ENCODE data around the gene SCOC. TPM values are rescaled to one million over a fixed set of nuclear protein-coding genes. Genes with fewer than 3 reads are reported as not detected.

The SCOC gene
- total and polyA plus RNA-seq, 2 of the 4 experiments (the other 2 are of a cell fraction) = 12.9 to 33.2 TPM

- Histone ChIP-seq H3K23ac (ENCODE audit: low read depth, low read length) (no peak overlapping the region), H3K18ac (ENCODE audit: low read depth, low read length) (no peak overlapping the region), H3K56ac (ENCODE audit: extremely low read depth, insufficient read depth, low read length) (no peak overlapping the region), H3K9me3 (ENCODE audit: control insufficient read depth, insufficient read depth, low read length) (no peaks in the 10 kb centered on the region), H2BK15ac (ENCODE audit: low read depth, low read length) (no peak overlapping the region), H2BK5ac (ENCODE audit: low read depth, low read length, poor library complexity, severe bottlenecking) (no peak overlapping the region), H3K27me3 (ENCODE audit: control insufficient read depth, insufficient read depth, low read length) (peaks cover 4% of the 10 kb centered on the region), H4K91ac (ENCODE audit: insufficient read depth, low read depth, low read length) (no peak overlapping the region), H3K4me3 (ENCODE audit: insufficient read depth, low read depth, low read length) (no peak overlapping the region), H3K4ac (ENCODE audit: low read depth, low read length) (no peak overlapping the region), H3K14ac (replicated peaks; ENCODE audit: low read depth, low read length) (no peak overlapping the region), H3K36me3 (ENCODE audit: control insufficient read depth, insufficient read depth, low read length) (no peaks in the 10 kb centered on the region), H3K4me1 (ENCODE audit: control insufficient read depth, insufficient read depth, low read length) (no peaks in the 10 kb centered on the region), H3K9ac (ENCODE audit: low read depth, low read length) (no peak overlapping the region), H2AK5ac (ENCODE audit: low read depth, low read length) (no peak overlapping the region), H3K79me1 (ENCODE audit: low read depth in 1 of 2, low read length in 2 of 2) (no peaks in the 10 kb centered on the region), H4K20me1 (ENCODE audit: insufficient read depth, low read length) (no peaks in the 10 kb centered on the region), H2AFZ (replicated peaks; ENCODE audit: low read length, poor library complexity) (no peak overlapping the region), H2BK120ac (ENCODE audit: low read depth, low read length) (no peak overlapping the region), H3K4me2 (ENCODE audit: low read depth, low read length) (no peak overlapping the region), H2BK20ac (ENCODE audit: low read depth, low read length) (no peak overlapping the region), H3K27ac (ENCODE audit: insufficient read depth, low read length) (no peak overlapping the region), H3K9me1 (ENCODE audit: insufficient read depth, low read length) (no peaks in the 10 kb centered on the region), H4K5ac (ENCODE audit: low read depth, low read length) (no peak overlapping the region), H2AK9ac (replicated peaks; ENCODE audit: low read depth, low read length, poor library complexity) (no peak overlapping the region), H4K8ac (ENCODE audit: low read depth in 2 of 2, low read length in 2 of 2) (no peak overlapping the region)
- ATAC-seq (ENCODE audit: low read depth) (no peak), DNase-seq (peak; percentile 25)
- intact Hi-C loops (cut with micrococcal nuclease) = no loop called here
- CTCF ChIA-PET = interaction anchor here (0.5 kb wide), 1 partner anchor 460 kb away, joined by 6 read pairs; no protein-coding TSS in a partner anchor
- TF ChIP-seq POLR2A (IDR thresholded peaks at IDR 0.05; ENCODE audit: low read depth, low read length) (no peak), RFX5 (IDR thresholded peaks at IDR 0.05; ENCODE audit: low read depth, low read length) (no peak), MAFK (IDR thresholded peaks at IDR 0.05; ENCODE audit: low read depth, low read length) (no peak), RAD21 (IDR thresholded peaks at IDR 0.05; ENCODE audit: low read length) (no peak), NFE2L2 (IDR thresholded peaks at IDR 0.05; ENCODE audit: low read depth, low read length) (no peak), BHLHE40 (IDR thresholded peaks at IDR 0.05; ENCODE audit: low read depth, low read length) (no peak), ELK1 (IDR thresholded peaks at IDR 0.05; ENCODE audit: borderline replicate concordance, low read depth, low read length) (no peak), FOS (IDR thresholded peaks at IDR 0.05; ENCODE audit: low read depth, low read length) (no peak), CEBPB (IDR thresholded peaks at IDR 0.05; ENCODE audit: low read depth, low read length) (no peak), SMC3 (IDR thresholded peaks at IDR 0.05; ENCODE audit: low read depth, low read length) (no peak), MAZ (IDR thresholded peaks at IDR 0.05; ENCODE audit: borderline replicate concordance, low read depth, low read length) (no peak)
- BruUV-seq (replicated peaks) = no TSS peak
- in situ Hi-C loops (cut with MboI; ENCODE audit: low sequenced_read_pairs) = no loop called here
- POLR2A ChIA-PET (ENCODE audit: unreplicated experiment) = no interaction called here
- dilution Hi-C loops (cut with HindIII; ENCODE audit: low sequenced_read_pairs, unreplicated experiment) = no loop called here
Measured at GRCh38 chr4:140423106-140423505, 49.7 kb downstream of the SCOC start.
